Bronchial epithelial cell (primary cell): ENCODE measurements around the gene GLIS1. TPM values are rescaled to one million over a fixed set of nuclear protein-coding genes. Genes with fewer than 3 reads are reported as not detected.

ENCODE experiments used
- DNase-seq: peaks from one replicate; pipeline ENCODE4 v3.0.0-alpha.2; 2010; ENCODE audit warnings: low read depth
- FAIRE-seq: peaks from 2 replicates; lab custom pipeline; 2011; peaks lifted over from hg19 to GRCh38; lab: Jason Lieb, UNC
- H3K27me3 ChIP-seq: 2 replicates; pipeline ENCODE4 v1.5.1; 2011; ENCODE audit warnings: low read length; ENCODE audit not compliant: control insufficient read depth, insufficient read depth
- H3K36me3 ChIP-seq: 2 replicates; pipeline ENCODE4 v1.5.1; 2011; ENCODE audit warnings: low read length; ENCODE audit not compliant: control insufficient read depth, insufficient read depth
- H3K4me3 ChIP-seq: 2 replicates; pipeline ENCODE4 v1.5.1; 2011; ENCODE audit warnings: mild to moderate bottlenecking, low read depth, low read length, control low read depth
- total RNA-seq: library from RNA; depleted of rRNA; stranded (reverse); fragments of >200 nt; gene quantifications from 2 replicates; pipeline ENCODE4 v1.2.1, GENCODE V29; 2014
- TF ChIP-seq, protein P1 (sequence below): IDR thresholded peaks from 2 replicates; pipeline ENCODE4 v1.5.1; 2011; ENCODE audit warnings: mild to moderate bottlenecking, moderate library complexity, low read length, control low read depth, inconsistent platforms; ENCODE audit not compliant: insufficient read depth, severe bottlenecking

The GLIS1 gene
- total RNA-seq, 1 donor from 2014 or later, result under 0.01 TPM

- TF ChIP-seq, protein P1, sequence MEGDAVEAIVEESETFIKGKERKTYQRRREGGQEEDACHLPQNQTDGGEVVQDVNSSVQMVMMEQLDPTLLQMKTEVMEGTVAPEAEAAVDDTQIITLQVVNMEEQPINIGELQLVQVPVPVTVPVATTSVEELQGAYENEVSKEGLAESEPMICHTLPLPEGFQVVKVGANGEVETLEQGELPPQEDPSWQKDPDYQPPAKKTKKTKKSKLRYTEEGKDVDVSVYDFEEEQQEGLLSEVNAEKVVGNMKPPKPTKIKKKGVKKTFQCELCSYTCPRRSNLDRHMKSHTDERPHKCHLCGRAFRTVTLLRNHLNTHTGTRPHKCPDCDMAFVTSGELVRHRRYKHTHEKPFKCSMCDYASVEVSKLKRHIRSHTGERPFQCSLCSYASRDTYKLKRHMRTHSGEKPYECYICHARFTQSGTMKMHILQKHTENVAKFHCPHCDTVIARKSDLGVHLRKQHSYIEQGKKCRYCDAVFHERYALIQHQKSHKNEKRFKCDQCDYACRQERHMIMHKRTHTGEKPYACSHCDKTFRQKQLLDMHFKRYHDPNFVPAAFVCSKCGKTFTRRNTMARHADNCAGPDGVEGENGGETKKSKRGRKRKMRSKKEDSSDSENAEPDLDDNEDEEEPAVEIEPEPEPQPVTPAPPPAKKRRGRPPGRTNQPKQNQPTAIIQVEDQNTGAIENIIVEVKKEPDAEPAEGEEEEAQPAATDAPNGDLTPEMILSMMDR, result no peak
- H3K36me3 ChIP-seq, result no peaks in the 10 kb centered on the region
- DNase-seq (peak; percentile 24), FAIRE-seq (no peak)
- no peaks in the 10 kb centered on the region for H3K27me3 ChIP-seq
- no peak overlapping the region for H3K4me3 ChIP-seq
Observed at GRCh38 chr1:53508991-53509666, 229.8 kb downstream of the GLIS1 start.

GRCh38 chr1:53508056-53508990 lies 230.6 kb downstream of the GLIS1 start:
- DNase-seq (no peak), FAIRE-seq (peak; percentile 91)
- H3K36me3 ChIP-seq, result no peaks in the 10 kb centered on the region
- no peaks in the 10 kb centered on the region for H3K27me3 ChIP-seq
- no peak overlapping the region for H3K4me3 ChIP-seq
- TF ChIP-seq, protein P1, result no peak

DNA sequence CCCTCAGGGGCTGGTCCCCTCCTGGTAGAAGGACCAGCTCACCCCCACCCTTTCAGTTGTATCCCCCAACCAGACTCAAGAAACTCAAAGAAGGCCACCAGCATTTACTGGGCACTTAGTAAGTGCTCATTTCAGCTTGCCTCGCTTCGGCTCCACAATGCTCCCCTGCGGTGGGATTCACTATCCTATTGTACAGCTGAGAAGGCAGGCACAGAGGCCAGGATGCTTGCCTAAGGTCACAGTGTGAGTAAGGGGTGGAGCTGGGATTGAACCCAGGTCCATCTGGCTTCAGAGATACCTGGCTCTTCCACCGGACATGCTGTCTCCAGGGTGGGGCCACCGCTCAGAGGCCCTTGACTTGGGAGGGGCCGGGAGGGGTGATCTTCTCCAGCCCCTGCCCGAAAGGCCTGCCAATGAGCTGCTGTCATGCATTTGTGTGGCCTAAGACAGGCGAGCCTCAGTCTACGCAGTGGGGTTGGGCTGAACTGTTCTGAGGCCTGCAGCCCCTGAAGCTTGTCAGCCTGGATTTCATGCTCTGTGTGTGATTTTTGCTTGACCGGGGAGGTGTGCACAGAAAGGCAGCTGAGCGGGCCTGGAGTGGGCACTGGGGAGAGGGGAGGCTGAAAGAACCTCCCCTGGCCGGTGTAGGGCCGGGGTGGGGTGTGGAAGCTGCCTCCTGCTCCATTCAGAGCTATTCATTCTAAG lies 231.7 kb downstream of the GLIS1 start:
- FAIRE-seq (no peak), DNase-seq (no peak)
- H3K4me3 ChIP-seq, result no peak overlapping the region
- TF ChIP-seq, protein P1, result no peak
- no peaks in the 10 kb centered on the region for H3K27me3 ChIP-seq
- no peaks in the 10 kb centered on the region for H3K36me3 ChIP-seq

DNA sequence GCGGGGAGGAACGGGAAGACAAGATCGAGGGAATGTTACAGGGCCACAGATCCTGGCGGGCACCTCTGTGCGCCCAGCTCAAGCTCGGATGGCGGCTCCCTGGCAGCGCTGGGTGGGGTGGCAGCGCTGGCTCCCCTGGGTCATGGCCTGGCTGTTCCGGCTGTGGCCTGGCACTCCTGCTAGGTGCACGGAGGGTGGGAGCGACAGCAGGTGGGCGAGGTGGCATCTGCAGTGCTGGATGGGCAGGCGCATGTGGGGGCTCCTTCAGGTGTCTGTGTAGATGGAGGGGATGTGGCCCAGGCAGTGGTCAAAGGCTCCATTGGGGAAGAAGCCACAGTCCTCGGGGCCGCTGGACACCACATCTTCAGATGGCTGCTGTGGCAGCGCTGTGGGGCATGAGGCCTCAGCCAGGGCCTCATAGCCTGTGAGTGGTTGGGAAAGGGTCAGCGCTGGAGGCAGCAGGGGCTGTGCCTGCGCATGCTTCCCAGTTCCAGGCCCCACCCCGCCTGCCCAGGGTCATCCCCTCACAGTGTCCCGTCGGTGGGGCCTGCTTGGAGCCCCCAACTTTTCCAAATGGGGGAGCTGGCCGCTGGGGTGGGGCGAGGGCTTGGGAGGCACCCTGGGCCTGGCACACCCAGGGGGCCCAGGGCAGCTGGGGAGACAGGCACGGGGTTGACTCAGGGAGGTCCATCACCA lies 232.5 kb downstream of the GLIS1 start:
- no peak for FAIRE-seq
- DNase-seq, result no peak
- Histone ChIP-seq H3K36me3 (no peaks in the 10 kb centered on the region), H3K4me3 (no peak overlapping the region), H3K27me3 (no peaks in the 10 kb centered on the region)
- TF ChIP-seq, protein P1, result no peak

DNA sequence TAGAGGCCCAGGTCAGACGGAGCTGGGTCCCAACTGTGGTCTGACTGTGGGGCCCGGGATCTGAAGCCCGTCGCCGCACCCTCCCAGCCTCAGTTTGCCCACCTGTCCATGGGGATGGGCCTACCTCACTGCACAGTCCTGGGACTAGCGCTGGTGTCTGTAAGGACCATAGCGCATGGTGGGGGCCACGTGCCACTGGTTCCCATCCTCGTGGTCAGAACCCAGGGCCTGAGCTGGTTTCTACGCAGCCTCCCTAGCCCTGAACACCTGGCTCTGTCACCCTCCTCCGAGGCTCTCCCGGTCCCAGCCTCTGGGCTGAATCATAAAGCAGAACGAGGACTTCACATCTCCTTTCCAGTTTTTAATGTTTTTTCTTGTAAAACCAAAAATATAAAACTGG lies 233.1 kb downstream of the GLIS1 start:
- no peak for FAIRE-seq

More for the DNA sequence above, 233.1 kb downstream of the GLIS1 start:
- H3K36me3 ChIP-seq, result no peaks in the 10 kb centered on the region
- no peaks in the 10 kb centered on the region for H3K27me3 ChIP-seq
- TF ChIP-seq, protein P1, result no peak
- no peak for DNase-seq
- H3K4me3 ChIP-seq, result no peak overlapping the region
